Right atrium auricular region (tissue), 2 donors: ENCODE data around the gene NRIP3. TPM values are rescaled to one million over a fixed set of nuclear protein-coding genes. Genes with fewer than 3 reads are reported as not detected.

Experiments used
- DNase-seq: peaks from one replicate; pipeline ENCODE4 v3.0.0-alpha.2; 2019; ENCODE audit warnings: low spot score
- H3K27ac ChIP-seq, 2 donors: fragments of 200-600 bp; sonication (generic); 1 replicate in 1 of 2; 2 replicates in 1 of 2; pipeline ENCODE4 v1.5.1; 2016 to 2019
- H3K27me3 ChIP-seq, 2 donors: fragments of 200-600 bp; sonication (generic); one replicate each; pipeline versions ENCODE4 v1.5.1 to v1.6.0; 2017 to 2019
- H3K36me3 ChIP-seq: fragments of 200-600 bp; sonication (generic); one replicate; pipeline ENCODE4 v1.5.1; 2016
- H3K4me1 ChIP-seq, 2 donors: fragments of 200-600 bp; sonication (generic); one replicate each; pipeline versions ENCODE4 v1.5.1 to v1.6.0; 2017 to 2019
- H3K4me3 ChIP-seq, 2 donors: fragments of 200-600 bp; sonication (generic); 1 replicate in 1 of 2; 2 replicates in 1 of 2; pipeline ENCODE4 v1.5.1; 2017 to 2019; ENCODE audit warnings: mild to moderate bottlenecking in 1 of 2, moderate library complexity in 1 of 2
- H3K9me3 ChIP-seq, 2 donors: fragments of 200-600 bp; sonication (generic); one replicate each; pipeline ENCODE4 v1.5.1; 2019
- total RNA-seq, 2 donors: library from RNA; depleted of rRNA; stranded (reverse); fragments of >200 nt; gene quantifications; one replicate each; pipeline ENCODE4 v1.1.0, GENCODE V29; 2016
- TF ChIP-seq, protein P1 (sequence below), 2 donors: fragments of 200-600 bp; sonication (generic); IDR thresholded peaks; one replicate each; pipeline ENCODE4 v1.5.1; 2019; ENCODE audit warnings: antibody characterized with exemption in 2 of 2

The NRIP3 gene
- 1 to 10 TPM; 1.4 to 2.0 TPM for total RNA-seq

DNA sequence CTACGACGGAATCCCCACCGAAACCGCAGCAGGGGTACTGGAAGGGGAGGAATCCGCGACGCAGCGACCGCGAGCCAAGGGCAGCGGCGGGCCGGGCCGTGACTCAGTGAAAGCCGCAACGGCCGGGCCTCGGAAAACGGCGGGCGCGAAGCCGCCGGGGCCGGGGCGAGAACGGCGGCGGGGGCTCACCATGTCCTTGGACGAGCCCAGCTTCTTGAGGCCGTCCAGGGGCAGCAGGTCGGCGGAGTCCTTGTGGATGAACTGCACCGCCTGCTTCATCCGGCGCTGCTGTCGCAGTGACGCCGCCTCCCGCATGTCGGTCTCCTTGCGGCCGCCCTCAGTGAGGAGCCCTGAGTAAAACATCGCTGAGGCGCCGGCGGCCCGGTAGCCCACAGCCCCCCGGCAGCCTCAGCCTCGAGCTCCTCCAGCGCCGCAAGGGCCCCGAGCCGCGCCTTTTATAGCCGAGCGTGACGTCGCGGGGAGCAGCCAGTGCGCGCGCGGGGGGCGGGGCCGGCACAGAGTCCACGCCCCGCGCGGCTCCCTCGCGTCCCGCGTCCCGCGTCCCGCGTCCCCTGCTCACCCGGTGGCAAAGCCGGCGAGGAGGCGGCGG, at the start of gene NRIP3:
Gene NRIP3, minus strand, starts transcription at position 429 of the 610 bp plus-strand sequence. Its CDS starts 66 bp downstream, at position 363.
- Histone ChIP-seq H3K36me3 (no peaks in the 10 kb centered on the region), H3K4me1 (peaks cover 0 to 18% of the 10 kb centered on the region in 2 donors), H3K27ac (peak within 1 kb of the TSS in 1 of 2 donors; percentile 43), H3K27me3 (no peaks in the 10 kb centered on the region), H3K9me3 (no peaks in the 10 kb centered on the region), H3K4me3 (peak within 1 kb of the TSS; percentile 37 to 56)
- peak; percentile 67 for DNase-seq
- TF ChIP-seq, protein P1, sequence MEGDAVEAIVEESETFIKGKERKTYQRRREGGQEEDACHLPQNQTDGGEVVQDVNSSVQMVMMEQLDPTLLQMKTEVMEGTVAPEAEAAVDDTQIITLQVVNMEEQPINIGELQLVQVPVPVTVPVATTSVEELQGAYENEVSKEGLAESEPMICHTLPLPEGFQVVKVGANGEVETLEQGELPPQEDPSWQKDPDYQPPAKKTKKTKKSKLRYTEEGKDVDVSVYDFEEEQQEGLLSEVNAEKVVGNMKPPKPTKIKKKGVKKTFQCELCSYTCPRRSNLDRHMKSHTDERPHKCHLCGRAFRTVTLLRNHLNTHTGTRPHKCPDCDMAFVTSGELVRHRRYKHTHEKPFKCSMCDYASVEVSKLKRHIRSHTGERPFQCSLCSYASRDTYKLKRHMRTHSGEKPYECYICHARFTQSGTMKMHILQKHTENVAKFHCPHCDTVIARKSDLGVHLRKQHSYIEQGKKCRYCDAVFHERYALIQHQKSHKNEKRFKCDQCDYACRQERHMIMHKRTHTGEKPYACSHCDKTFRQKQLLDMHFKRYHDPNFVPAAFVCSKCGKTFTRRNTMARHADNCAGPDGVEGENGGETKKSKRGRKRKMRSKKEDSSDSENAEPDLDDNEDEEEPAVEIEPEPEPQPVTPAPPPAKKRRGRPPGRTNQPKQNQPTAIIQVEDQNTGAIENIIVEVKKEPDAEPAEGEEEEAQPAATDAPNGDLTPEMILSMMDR (IDR thresholded peaks at IDR 0.05), result no peak

DNA sequence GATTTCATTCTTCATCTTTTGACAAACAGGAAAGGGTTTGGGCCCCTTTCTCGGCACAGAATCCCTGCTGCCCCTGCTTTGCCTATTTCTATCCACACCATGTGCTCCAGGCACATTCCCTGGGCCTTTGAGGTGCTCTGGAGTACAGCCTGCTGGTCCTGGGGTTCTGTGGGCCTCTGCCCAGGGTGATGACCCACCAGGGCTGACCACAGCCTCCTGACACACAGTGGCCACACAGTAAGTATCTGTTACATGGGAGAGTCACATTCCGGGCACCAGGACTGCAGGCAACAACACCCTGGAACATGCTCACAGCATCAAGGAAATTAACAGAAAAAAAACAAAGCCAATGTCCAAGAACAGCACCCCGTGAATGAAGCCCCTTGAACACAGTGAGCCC, 48.5 kb upstream of the NRIP3 start:
- Histone ChIP-seq H3K27ac (no peak overlapping the region), H3K4me3 (no peak overlapping the region), H3K27me3 (no peaks in the 10 kb centered on the region), H3K36me3 (no peaks in the 10 kb centered on the region), H3K9me3 (no peaks in the 10 kb centered on the region), H3K4me1 (peaks cover 0 to 6% of the 10 kb centered on the region in 2 donors)
- DNase-seq, result no peak
- TF ChIP-seq, protein P1 (IDR thresholded peaks at IDR 0.05), result no peak

DNA sequence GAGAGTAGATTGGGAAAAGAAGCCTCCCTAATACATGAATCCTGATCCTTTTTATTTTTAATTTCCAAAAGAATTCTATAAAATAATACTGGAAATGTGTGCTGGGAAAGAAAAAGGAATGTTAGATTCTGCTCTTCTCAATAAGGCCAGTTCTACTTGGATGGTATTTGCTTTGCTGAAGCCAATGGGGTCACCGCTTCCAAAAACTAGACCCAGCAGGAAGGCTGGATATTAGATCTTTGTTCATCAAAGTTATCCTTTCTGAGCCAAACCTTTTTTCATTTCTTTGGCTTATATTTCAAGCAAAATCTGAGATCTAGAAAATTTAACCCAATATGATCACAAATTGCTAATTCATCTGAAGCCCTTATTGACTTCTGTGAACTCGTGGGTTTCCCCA, 46.2 kb upstream of the NRIP3 start:
- H3K4me3 ChIP-seq, result no peak overlapping the region
- no peak overlapping the region for H3K27ac ChIP-seq
- no peaks in the 10 kb centered on the region for H3K9me3 ChIP-seq
- no peaks in the 10 kb centered on the region for H3K27me3 ChIP-seq
- TF ChIP-seq, protein P1 (IDR thresholded peaks at IDR 0.05), result no peak
- peaks cover 0 to 10% of the 10 kb centered on the region in 2 donors for H3K4me1 ChIP-seq
- DNase-seq, result no peak
- H3K36me3 ChIP-seq, result no peaks in the 10 kb centered on the region

DNA sequence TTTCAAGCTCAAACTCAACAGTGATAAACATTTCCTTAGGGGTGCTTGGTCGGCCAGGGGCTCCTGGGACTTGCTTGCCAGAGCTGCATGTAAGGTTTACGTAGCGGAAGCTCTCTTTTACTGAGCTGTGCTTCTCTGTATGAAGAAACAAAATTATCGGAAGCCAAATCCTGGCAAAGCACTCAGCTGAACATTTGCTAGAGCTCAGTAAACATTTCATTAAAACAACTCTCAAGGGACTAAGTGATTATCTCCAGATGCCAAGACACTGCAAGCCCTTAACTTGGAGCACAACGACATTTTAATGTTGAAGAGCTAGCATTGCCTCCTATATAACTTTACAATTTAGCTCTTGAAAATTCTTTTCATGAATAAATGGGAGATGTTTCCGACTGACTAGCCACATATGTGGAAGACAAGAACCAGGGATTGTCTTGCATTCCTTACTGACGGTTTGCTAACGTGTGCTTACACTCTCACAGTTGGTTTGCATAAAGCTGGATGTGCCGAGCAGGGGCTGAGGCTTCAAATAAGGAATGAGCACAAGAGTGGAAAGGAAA, 44.2 kb upstream of the NRIP3 start:
- TF ChIP-seq, protein P1 (IDR thresholded peaks at IDR 0.05), result no peak
- H3K27ac ChIP-seq, result peak overlapping the region in 1 of 2 donors; percentile 19
- no peaks in the 10 kb centered on the region for H3K9me3 ChIP-seq
- H3K36me3 ChIP-seq, result no peaks in the 10 kb centered on the region
- no peaks in the 10 kb centered on the region for H3K27me3 ChIP-seq
- peak overlapping the region in 1 of 2 donors; percentile 12 for H3K4me3 ChIP-seq
- no peak for DNase-seq
- peaks cover 0 to 10% of the 10 kb centered on the region in 2 donors for H3K4me1 ChIP-seq

DNA sequence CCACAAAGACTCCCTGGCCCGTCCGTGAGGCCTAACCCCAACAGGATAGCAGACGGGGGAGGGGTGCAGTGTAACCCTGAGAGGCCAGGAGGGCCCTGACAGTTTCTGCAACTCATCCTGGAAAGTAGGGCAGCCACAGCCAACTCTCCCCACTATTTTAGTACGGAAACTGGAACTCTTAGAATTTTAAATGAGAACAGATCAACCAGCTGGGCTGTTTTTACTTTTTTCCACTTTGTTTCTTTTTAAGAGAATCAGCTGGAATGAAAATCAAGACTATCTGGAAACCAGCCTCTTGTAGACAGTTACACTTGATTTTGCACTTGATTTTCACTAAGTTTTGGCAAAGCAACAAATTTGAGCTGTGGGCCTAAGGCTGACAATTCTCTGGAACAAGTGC, 42.7 kb upstream of the NRIP3 start:
- Histone ChIP-seq H3K9me3 (no peaks in the 10 kb centered on the region), H3K4me1 (peaks cover 0 to 10% of the 10 kb centered on the region in 2 donors), H3K27me3 (no peaks in the 10 kb centered on the region), H3K36me3 (no peaks in the 10 kb centered on the region), H3K4me3 (no peak overlapping the region), H3K27ac (no peak overlapping the region)
- DNase-seq, result no peak
- TF ChIP-seq, protein P1 (IDR thresholded peaks at IDR 0.05), result no peak
